Measurements from ENCODE around the gene TWIST2. TPM values are rescaled to one million over a fixed set of nuclear protein-coding genes. Genes with fewer than 3 reads are reported as not detected.

Gene TWIST2
- total RNA-seq, 2 experiments from 2014 or later: not detected

DNA sequence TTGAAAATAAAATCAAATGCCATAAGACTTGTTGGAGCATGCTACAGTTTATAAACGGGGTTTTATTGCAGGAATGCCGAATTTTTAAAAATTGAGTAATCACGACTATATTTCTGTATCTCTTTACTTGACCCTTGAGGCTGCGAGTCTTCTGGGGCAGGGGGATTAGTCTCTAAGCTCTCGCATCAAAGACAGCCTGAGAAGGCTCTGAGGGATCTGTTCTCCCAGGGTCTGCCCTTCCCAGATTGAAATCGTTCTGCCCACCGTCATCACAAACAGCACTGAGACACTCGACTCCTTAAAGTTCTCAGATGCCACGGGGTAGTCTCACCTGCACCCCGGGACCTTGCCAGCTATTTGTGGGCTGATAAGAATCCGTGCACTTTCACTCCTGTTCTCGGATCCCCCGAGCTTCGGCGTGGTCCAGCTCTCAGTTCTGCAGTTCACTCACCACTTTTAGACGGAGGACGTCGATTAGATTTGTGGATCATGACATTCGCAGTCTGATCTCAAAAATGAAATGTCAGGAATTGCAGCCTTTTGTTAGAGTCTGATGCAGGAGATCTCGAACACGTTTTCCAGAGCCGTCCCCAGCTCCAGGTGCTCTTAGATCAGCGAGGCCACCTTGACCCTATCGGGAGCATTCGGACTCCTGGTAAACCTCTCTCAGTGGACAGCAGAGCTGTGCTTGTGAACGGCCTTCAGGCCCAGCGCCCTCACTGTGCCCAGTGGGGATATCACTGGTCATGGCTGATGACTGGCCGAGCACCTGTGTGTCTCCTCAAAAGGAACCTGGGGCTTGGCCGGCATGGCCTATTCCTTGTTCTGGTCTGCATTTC lies 43.0 kb downstream of the TWIST2 start:
- Histone ChIP-seq H3K4me3 (ENCODE audit: low read length) (no peak overlapping the region), H3K36me3 (ENCODE audit: insufficient read depth, low read length) (no peaks in the 10 kb centered on the region), H3K27me3 (ENCODE audit: control insufficient read depth in 1 of 2, insufficient read depth in 2 of 2, low read length in 2 of 2) (no peaks in the 10 kb centered on the region), H3K4me1 (ENCODE audit: insufficient read depth, low read length) (no peaks in the 10 kb centered on the region), H3K27ac (ENCODE audit: low read depth in 1 of 2, low read length in 2 of 2) (no peak overlapping the region), H3K9me3 (ENCODE audit: control insufficient read depth in 1 of 2, insufficient read depth in 1 of 2, low read length in 2 of 2) (no peaks in the 10 kb centered on the region)
- H3K36me3 Mint-ChIP-seq (ENCODE audit: low read depth): no peaks in the 10 kb centered on the region
- DNase-seq (no peak), ATAC-seq (ENCODE audit: poor library complexity) (no peak)
- no peaks in the 10 kb centered on the region for H3K9me3 Mint-ChIP-seq
- H3K27me3 Mint-ChIP-seq: peaks cover 7% of the 10 kb centered on the region
- intact Hi-C loops (cut with DNase I, micrococcal nuclease): no loop called here
- CTCF ChIA-PET: no interaction called here
- H3K4me1 Mint-ChIP-seq (ENCODE audit: low read depth): no peaks in the 10 kb centered on the region
- TF ChIP-seq, protein P1, sequence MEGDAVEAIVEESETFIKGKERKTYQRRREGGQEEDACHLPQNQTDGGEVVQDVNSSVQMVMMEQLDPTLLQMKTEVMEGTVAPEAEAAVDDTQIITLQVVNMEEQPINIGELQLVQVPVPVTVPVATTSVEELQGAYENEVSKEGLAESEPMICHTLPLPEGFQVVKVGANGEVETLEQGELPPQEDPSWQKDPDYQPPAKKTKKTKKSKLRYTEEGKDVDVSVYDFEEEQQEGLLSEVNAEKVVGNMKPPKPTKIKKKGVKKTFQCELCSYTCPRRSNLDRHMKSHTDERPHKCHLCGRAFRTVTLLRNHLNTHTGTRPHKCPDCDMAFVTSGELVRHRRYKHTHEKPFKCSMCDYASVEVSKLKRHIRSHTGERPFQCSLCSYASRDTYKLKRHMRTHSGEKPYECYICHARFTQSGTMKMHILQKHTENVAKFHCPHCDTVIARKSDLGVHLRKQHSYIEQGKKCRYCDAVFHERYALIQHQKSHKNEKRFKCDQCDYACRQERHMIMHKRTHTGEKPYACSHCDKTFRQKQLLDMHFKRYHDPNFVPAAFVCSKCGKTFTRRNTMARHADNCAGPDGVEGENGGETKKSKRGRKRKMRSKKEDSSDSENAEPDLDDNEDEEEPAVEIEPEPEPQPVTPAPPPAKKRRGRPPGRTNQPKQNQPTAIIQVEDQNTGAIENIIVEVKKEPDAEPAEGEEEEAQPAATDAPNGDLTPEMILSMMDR (IDR thresholded peaks at IDR 0.05): no peak
- no peak overlapping the region for H3K27ac Mint-ChIP-seq
- no peak overlapping the region for H3K4me3 Mint-ChIP-seq
- POLR2A ChIA-PET: no interaction called here

DNA sequence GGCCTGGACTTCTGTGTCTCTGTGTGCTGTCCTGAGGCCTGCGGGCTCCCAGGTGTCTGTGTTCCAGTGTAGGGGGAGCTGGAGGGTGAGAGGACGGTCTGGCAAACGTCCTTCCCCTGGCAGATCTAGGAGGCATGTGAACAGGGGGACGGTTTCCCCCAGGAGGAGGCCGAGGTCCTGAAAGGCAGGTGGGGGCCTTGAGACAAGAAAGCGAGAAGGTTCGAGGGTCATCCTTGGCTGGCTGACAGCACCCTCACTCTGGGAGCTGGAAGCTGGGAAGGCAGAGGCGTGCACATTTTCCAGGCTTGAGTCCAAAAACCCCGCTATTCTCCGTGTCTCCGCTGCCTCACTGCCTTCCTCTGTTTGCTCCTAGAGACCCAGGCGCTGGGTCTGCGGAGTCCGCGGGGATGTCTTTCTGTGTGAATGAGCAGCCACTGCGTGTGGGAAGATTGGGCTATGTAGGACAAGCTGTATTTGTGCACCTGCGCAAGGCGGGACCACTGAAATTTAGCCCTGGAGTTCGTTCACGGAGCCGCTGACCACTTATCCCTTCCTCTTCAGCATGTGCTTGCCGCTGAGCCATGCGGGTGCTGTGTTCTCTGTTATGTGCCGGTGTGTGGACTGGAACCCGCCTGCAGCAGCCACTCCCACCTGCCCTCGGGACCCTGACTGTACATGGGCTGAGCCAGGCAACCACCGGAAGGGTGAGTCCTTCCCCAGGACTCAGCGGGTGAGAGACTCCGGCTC lies 43.7 kb downstream of the TWIST2 start:
- ChIA-PET POLR2A (no interaction called here), CTCF (no interaction called here)
- Mint-ChIP-seq H3K4me3 (no peak overlapping the region), H3K27ac (no peak overlapping the region), H3K9me3 (no peaks in the 10 kb centered on the region), H3K4me1 (ENCODE audit: low read depth) (no peaks in the 10 kb centered on the region), H3K36me3 (ENCODE audit: low read depth) (no peaks in the 10 kb centered on the region), H3K27me3 (peaks cover 2% of the 10 kb centered on the region)
- Histone ChIP-seq H3K9me3 (ENCODE audit: control insufficient read depth in 1 of 2, insufficient read depth in 1 of 2, low read length in 2 of 2) (no peaks in the 10 kb centered on the region), H3K4me1 (ENCODE audit: insufficient read depth, low read length) (no peaks in the 10 kb centered on the region), H3K27me3 (ENCODE audit: control insufficient read depth in 1 of 2, insufficient read depth in 2 of 2, low read length in 2 of 2) (no peaks in the 10 kb centered on the region), H3K36me3 (ENCODE audit: insufficient read depth, low read length) (no peaks in the 10 kb centered on the region), H3K27ac (ENCODE audit: low read depth in 1 of 2, low read length in 2 of 2) (no peak overlapping the region), H3K4me3 (ENCODE audit: low read length) (no peak overlapping the region)
- TF ChIP-seq, protein P1 (IDR thresholded peaks at IDR 0.05): no peak
- DNase-seq (no peak), ATAC-seq (ENCODE audit: poor library complexity) (no peak)
- intact Hi-C loops (cut with DNase I, micrococcal nuclease): no loop called here

DNA sequence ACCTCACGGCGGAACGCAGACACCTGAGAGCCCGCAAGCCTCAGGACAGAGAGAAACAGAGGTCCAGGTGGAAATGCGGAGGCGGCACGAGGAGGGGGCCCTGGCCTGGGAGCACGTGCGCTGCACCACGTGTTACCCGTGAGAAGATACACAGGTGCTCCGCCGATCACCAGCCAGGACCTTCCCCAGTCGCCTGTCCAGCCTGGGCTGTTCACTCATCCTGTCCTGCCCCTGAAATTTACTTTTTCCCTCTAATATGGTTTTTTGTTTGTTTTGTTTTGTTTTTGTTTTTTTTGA lies 44.3 kb downstream of the TWIST2 start:
- H3K4me1 Mint-ChIP-seq (ENCODE audit: low read depth): no peaks in the 10 kb centered on the region
- H3K27me3 ChIP-seq (ENCODE audit: control insufficient read depth in 1 of 2, insufficient read depth in 2 of 2, low read length in 2 of 2): no peaks in the 10 kb centered on the region
- intact Hi-C loops (cut with DNase I, micrococcal nuclease): no loop called here
- H3K4me3 ChIP-seq (ENCODE audit: low read length): no peak overlapping the region
- H3K4me3 Mint-ChIP-seq: no peak overlapping the region
- no peaks in the 10 kb centered on the region for H3K36me3 Mint-ChIP-seq (ENCODE audit: low read depth)
- ChIA-PET CTCF (no interaction called here), POLR2A (no interaction called here)
- DNase-seq (no peak), ATAC-seq (ENCODE audit: poor library complexity) (no peak)
- H3K27me3 Mint-ChIP-seq: no peaks in the 10 kb centered on the region
- H3K27ac Mint-ChIP-seq: no peak overlapping the region
- no peaks in the 10 kb centered on the region for H3K36me3 ChIP-seq (ENCODE audit: insufficient read depth, low read length)
- no peak overlapping the region for H3K27ac ChIP-seq (ENCODE audit: low read depth in 1 of 2, low read length in 2 of 2)
- TF ChIP-seq, protein P1 (IDR thresholded peaks at IDR 0.05): no peak
- no peaks in the 10 kb centered on the region for H3K9me3 Mint-ChIP-seq
- H3K4me1 ChIP-seq (ENCODE audit: insufficient read depth, low read length): no peaks in the 10 kb centered on the region
- H3K9me3 ChIP-seq (ENCODE audit: control insufficient read depth in 1 of 2, insufficient read depth in 1 of 2, low read length in 2 of 2): no peaks in the 10 kb centered on the region
